HG03439 (cell line): Measurements from ENCODE around the gene PBXIP1.

Experiments used
- ATAC-seq: cut with Tn5 transposase; IDR thresholded peaks from one replicate; pipeline ENCODE4 v1.9.1; 2021; ENCODE audit warnings: mild to moderate bottlenecking, moderate library complexity; ENCODE audit not compliant: unreplicated experiment

PBXIP1 gene

DNA sequence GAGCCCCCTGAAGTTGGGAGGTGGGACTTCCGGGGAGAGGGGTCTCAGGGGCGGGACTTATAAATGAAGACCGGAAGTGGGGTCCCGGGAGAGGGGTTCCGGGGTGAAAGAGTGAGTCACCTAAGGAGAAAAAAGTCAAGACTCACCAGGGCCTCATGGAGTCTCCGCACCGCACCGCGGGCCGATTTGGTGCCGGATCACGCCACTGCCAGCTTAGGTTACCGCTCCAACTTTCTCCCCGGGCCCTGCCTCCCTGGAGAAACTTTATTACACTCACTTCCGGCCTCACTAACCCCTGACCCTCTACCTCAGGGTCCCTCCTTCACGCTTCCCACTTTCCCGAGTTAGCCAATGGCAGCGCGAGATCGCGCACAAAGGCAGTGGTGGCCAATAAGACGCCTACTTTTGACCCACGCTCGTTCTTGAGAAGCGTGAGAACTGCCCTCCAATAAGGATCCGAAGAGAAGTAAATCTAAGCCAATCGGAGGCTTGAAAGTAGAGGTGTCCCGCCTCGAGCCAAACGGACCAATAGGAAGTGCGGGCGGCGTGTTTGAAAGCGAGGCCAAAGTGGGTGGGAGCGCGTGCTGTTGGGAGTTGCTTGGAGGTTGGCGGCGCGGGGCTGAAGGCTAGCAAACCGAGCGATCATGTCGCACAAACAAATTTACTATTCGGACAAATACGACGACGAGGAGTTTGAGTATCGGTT lies 18.4 kb upstream of the PBXIP1 start, which contains the start of gene CKS1B:
Gene CKS1B, plus strand, starts transcription at position 580 of the 706 bp plus-strand sequence. Its CDS starts 65 bp downstream, at position 645.
- ATAC-seq: peak; percentile 77

DNA sequence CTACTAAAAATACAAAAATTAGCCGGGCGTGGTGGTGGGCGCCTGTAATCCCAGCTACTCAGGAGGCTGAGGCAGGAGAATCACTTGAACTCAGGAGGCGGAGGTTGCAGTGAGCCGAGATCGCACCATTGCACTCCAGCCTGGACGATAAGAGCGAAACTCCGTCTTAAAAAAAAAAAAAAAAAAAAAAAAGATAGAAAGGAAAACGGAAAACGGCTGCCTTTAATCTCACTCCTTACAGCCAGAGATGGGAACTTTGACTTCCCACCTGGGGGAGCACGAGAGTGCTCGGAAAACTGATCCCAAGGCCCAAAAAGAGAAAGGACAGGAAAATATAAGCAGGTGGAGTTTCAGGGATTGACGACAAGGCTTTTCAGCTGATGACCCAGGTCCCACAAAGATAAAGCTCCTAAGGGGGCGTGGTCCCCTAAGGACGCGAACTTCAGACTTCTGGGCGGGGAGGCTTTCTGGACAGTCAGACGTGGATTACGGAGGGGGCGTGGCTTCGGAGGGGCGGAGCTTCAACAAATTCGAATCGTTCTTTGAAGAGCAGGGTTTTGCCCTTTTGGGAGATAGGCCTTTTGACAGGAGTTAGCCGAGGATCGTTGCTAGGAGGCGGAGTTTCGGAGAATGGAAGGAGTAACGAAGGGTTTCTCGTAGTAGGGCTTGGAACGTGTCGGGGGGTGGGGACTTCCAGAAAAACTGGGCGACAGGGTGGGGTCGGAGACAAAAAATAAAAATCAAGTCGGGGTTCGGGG lies 17.6 kb upstream of the PBXIP1 start:
- peak; percentile 27 for ATAC-seq

DNA sequence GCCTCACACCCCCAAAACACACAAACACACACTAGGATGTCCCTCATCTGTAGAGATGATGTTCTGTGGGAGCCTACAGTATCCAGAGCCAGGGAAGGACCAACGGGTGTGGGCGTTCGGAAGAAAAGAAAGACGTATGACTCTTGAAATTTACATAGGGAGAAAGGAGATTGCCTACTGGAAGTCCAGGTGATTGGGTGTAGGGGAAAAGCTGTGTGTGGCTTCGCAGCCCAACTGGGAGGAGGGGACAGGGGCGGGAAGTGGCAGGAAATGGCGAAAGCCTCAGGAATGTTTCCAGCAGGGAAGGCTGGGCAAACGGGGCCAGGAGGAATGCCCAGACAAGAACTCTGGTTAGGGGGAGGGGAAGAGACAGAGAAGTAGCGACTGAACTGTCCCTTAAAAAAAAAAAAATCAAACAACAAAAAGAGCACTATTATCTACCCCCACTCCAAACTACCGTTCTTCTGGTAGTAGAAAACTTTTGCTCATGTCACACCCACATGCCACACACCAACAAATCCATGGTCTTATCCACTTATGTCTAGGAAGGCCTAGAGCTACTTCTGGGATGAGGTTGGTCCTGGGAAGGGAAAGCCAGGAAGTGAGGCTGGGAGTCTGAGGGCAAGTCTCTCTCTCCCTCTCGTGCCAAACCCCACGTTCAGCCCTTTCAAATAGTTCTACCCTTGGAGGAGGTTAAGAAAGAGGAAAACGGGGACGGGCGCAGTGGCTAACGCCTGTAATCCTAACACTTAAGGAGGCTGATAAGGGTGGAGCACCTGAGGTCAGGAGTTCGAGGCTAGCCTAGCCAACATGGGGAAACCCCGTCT lies 16.8 kb upstream of the PBXIP1 start:
- ATAC-seq: no peak

DNA sequence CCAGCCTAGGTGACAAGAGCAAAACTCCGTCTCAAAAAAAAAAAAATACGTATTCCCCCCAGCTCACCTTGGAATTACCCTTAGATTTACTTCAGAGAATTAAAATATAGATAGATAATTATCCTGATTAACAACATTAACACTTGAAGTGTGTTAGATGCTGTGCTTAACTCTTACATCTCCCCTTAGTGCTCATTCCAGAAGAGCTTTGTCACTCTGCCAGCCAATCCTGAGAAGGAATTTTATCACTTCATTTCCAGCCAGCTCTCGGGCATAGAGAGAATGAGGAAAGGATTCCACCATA lies 16.3 kb upstream of the PBXIP1 start:
- no peak for ATAC-seq

DNA sequence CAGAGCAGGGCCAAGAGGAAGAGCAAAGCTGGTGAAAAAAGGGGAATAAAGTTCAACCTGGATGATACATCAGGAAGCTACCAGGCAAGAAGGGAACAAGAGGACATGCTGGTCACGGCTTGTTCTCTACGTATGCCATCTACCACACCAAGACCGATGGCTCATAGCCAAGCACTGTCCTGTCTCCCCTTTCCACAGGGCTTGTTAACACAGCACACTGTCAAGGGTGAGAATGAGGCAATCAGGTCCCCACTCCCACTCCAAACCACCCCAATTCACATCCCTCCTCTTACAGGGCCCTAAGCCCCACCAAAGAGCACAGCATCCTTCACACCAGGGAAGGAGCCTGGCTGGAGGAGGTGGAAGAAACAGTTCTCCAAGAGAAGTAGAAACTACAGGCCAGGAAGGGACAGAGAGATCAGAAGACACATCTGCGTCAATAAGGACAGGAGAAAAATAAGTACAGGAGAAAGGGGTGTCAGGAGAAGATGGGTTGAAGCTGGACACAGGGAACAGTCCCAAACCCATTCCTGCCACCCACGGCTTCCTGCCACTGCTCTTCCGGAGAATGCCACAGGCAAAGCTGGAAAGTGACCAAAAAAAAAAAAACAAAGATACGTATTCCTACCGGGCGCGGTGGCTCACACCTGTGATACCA lies 15.6 kb upstream of the PBXIP1 start:
- ATAC-seq: no peak

DNA sequence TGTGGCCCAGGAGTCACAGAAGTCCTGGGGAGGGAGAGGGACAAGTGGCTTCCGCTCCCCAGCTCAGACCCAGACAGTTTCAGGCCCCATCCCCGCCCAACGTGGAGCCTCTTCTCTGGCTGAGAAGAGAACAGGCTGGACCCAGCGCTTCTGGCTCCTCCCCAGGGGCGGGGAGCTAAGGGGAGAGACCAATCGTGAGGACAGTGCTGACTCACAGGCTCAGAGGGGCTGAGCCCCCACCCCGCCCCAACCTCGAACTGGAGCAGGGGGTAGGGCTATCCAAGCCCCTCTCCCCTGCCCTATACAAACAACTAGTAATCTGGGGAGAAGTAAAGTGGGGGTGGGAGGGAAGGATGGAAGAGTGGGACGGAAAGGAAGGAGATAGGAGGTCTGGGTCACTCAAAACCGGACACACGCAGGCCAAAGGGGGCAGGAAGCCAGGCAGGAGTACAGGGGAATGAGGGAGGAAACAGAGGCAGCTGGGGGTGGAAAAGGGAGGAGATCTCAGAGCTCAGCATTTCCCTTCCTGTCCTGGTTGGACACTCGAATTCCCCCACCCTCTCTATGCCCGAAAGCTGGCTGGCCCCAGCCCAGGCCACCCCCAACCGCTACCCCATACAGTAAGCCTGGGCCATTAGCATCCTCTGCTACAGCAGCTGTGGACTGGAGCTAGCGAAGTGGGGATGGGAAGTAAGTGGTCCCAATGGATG lies 14.9 kb upstream of the PBXIP1 start, which contains the start of gene SHC1:
Gene SHC1, minus strand, starts transcription at position 117 of the 710 bp plus-strand sequence. CDS start 221 bp downstream, outside the sequence.
- no peak for ATAC-seq

DNA sequence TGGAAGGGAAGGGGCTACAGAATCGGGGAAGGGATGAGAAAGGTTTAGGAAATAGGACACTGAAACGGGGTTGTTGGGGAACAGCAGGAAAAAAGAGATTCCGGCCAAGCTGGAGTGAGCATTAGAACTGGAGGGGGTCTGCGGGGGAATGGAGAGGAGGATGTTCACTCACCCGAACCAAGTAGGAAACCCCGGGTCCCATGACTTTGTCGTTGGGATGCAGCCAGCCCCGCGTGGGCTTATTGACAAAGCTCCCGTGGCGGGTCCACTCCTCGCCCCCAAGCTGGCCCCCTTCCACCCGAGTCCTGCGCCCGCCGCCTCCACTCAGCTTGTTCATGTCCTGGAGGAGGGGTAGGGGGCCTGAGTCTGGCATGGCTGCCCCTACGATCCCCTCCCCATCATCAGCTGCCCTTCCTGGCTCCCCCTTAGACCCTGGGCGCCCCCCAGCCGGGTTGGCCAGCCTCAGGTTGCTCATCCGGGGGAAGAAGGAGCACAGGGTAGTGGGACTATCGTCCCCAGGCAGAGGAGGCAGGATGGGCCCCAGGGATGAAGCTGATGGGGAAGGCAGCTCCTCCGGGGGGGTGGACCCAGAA lies 14.1 kb upstream of the PBXIP1 start:
- ATAC-seq: no peak

DNA sequence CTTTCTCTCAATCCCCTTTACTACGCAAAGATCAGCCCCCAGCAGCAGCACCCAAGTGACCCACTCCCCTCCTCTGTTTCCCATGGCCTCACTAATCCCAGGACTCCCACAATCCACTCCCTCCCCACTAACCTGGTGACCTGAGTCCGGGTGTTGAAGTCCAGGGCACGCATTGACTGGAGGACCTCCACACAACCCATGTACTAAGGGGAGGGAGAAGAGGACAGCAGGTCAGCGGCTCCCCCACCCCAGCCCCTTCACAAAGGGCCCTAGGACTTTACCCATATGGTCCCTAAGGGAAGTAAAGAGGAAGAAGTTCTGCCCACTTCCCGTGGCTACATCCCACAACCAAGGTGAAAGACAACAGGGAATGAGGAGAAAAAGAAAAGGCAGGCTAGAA lies 13.3 kb upstream of the PBXIP1 start:
- ATAC-seq: no peak

DNA sequence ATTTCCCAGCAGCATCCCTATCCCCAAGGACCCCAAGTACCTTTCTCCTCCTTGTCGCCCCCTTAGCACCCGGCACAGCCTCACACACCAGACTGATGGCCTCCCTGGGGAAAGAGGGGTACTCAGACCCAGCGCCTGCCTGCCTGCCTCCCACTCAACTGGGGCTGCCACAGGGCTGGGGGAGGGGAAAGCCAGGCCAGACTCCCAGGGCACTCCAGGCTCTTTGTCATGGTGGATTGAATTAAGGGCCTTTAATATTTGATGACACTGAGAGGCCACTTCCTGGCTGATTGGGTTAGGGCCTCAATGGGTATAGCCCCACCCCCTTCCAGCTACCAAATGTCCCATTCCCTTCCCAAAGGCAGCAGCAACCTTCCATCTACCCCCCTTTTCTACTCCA lies 12.8 kb upstream of the PBXIP1 start:
- ATAC-seq: no peak

DNA sequence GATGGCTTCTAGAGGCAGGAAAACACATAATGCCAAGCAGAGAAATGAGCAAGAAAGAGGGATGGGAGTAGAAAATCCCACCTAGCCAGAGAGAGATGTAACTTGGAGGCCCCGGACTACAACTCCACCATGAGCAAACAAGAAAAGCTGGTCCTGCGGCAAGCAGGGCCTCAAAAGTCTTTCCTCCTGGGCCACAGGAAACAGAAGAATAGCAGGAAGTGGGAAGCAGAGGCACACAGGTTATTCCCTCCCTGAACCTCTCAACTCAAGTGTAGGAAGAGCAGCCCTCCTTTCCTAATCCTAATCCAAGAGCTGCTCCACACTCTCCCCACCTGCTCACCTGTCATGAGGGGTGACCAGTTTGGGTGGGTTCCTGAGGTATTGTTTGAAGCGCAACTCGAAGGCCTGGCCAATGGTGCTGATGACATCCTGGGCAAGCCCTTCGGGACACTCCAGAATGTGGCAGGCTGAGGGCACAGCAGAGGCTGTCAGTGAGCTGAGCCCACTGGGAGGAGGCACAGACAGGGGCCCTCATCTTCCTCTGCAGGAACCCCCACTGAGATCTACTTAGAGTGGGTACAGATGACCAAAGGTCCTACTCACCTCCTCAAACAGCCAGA lies 11.5 kb upstream of the PBXIP1 start:
- no peak for ATAC-seq

DNA sequence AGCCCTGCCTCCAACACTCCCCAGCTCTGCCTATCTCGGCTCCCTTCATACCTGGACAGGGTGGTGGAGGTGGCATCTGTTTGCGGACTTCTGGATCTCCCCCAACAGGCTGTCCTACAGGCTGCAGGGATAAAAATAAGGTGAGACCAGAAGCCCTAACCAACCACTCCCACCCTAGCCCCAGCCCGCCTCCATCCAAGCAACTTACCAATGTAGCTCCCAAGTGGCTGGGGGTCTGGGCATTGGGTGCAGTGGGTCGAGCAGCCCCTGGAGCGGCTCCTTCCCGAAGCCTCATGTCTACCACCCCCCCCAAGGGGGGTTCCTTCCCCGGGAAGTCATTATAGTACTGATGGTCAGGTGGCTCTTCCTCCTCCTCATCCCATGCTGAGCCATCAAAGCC lies 10.2 kb upstream of the PBXIP1 start:
- ATAC-seq: no peak

DNA sequence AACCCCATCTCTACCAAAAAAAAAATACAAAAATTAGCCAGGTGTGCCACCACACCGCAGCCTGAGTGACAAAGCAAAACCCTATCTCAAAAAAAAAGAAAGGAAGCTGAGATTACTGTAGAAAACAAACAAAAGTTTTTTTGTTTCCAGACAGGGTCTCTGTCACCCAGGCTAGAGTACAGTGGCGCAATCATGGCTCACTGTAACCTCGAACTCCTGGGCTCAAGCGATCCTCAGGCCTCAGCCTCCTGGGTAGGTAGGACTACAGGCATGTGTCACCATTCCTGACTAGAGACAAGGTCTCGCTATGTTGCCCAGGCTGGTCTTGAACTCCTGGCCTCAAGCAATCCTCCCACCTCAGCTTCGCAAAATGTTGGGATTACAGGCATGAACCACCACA lies 8.5 kb upstream of the PBXIP1 start:
- no peak for ATAC-seq

DNA sequence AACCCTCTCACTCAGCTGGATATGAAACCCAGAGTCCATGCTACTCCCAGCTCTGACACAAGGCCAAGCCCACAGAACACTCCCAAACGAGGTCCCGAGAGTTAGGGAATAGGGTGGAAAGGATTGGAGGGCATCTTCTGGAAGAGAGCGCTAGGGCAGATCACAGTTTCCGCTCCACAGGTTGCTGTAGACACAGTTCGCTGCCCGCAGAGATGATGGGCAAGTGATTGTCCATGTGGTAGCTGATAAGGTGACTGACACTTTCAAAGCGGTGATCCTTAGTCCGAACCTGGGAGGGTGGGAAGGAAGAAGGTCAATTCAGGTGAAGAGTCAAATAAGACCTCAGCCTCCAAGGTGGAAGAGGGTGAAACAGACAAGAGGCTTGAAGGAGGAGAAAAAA lies 7.7 kb upstream of the PBXIP1 start:
- no peak for ATAC-seq

DNA sequence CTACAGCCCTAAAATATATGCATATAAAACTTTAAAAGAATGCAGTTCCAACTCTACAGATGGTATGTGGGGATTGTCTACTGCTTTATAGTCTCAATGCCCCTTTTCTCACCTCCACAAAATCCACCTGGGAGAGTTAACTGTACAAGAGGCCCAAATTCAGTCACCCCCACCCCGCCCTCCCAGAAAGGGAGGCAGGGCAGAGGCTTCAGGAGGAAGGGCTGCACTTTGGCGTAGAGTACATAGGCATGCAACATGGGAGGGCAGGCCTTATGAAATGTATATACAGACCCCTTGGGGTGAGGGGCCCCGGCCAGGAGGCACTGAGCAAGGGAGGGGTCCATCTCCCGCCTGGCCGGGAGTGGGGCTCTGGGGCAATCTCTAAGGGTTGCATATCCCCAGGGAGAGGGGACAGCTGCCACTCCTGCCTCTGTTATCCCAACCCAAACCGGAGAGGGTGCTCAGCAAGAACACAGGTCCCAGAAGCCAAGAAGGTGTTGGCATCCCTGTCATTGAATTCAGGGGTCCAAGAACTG lies 7.0 kb upstream of the PBXIP1 start:
- ATAC-seq: no peak

DNA sequence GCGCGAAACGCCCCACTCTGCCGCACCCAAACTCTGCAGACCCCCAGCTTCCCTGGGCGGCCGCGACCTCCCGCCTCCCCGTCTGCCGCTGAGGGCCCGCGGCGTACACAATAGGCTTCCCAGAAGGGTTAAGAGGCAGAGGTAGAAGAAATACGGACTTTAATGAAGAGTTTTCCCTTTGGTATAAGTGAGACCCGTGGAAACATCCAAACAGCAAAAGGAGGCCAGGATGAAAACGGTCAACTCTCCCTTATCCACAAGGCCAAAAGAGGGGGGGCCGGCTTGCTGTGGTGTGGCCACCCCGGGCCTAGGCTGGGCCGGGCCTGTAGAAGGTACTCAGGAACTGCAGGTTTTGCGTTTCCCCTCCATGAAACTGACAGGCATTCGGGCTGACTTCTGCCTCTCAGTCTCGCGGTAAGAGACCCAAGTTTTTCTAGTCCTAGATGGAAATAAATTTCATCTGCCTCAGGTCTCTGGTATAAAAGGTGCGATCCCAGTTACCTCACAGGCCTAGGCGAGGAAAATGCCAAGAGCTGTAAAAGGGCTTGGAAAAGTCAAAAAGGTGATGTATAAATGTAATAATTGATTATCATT lies 6.4 kb upstream of the PBXIP1 start:
- no peak for ATAC-seq

DNA sequence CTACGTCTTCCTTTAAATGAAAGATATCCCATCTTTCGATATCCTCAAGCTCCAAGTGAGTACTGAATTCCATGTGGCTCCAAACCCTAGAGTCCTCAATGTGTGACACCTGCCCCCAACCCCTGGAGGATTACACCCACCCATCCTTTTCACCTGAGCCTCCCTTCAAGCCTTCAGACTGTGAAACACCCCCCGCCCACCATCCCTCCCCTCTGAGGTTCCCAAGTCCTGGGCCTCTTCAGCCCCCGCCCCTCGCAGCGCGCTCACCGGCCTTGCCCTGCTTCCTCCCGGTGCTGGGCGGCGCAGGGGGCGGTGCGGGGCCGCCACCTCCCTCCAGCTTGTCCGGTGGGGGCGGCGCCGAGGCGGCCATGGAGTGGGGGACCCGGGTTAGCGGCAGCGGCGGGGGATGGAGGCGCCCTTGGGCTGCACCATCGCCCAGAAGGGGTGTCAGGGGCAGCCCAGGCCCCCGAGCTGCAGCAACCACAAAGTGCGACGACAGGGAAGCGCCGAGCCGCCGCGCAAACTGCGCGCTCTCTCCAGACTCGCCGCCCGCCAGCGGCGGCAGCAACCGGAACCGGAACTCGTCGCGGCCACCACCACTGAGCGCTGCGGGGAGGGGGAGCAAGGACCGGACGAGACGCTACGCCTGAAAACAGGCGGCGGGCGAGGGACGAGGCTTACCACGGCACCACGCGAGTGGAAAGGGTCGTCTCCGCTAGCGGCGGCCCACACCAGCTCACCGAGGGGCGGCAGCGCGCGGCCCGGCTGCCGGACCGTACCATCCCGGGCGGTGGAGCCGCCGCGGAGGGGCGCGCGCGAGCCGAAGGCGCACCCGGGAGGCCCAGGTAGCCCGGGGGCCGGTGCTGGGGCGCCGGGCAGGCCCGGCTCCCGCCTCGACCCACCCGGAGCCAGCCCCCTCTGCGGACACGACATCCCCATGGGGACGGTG lies 5.6 kb upstream of the PBXIP1 start, which contains the start of gene PYGO2:
Gene PYGO2, minus strand, starts transcription at position 576 of the 949 bp plus-strand sequence. Its CDS starts 206 bp downstream, at position 370.
- ATAC-seq: peak; percentile 68

DNA sequence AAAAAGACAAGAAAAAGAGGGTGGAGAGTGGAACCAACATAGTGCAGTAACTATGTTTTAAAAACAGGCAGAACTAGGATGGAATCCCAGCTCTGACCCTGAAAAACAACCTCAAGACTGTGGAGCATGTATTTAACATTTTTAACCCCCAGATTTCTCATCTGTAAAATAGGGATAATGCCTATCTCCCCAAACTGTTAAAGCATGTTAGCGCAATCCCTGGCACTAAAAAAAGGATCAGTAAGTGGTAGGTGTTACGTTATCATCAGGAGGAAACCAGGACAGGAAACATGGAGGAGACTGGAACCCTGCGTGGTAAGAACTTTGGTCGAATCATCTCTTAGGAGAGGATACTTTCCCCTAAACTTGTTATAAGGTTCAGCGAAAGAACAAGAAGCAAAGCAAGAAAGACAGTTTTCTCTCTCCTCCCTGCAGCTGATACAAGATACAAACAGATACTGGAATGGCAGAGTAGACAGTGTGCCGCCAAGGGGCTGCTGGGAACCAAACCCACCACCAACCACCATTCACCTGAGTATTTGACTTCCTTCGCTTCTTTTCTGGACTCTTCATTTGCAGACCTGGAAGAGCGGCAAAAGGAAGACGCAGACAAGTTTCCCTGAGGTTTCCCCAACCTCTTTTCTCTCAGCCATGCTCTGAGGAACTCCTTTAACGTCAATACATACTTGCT lies 4.7 kb upstream of the PBXIP1 start:
- ATAC-seq: no peak
